SKM-1 treated with dmso at 0.1 percent for 144 hours (cell line): ENCODE results near the gene ARRDC4.

Experiments used
- DNase-seq: peaks from one replicate; lab custom pipeline; 2025; ENCODE audit not compliant: unreplicated experiment; lab: John Stamatoyannopoulos, UW

Gene ARRDC4, protein sequence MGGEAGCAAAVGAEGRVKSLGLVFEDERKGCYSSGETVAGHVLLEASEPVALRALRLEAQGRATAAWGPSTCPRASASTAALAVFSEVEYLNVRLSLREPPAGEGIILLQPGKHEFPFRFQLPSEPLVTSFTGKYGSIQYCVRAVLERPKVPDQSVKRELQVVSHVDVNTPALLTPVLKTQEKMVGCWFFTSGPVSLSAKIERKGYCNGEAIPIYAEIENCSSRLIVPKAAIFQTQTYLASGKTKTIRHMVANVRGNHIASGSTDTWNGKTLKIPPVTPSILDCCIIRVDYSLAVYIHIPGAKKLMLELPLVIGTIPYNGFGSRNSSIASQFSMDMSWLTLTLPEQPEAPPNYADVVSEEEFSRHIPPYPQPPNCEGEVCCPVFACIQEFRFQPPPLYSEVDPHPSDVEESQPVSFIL

DNA sequence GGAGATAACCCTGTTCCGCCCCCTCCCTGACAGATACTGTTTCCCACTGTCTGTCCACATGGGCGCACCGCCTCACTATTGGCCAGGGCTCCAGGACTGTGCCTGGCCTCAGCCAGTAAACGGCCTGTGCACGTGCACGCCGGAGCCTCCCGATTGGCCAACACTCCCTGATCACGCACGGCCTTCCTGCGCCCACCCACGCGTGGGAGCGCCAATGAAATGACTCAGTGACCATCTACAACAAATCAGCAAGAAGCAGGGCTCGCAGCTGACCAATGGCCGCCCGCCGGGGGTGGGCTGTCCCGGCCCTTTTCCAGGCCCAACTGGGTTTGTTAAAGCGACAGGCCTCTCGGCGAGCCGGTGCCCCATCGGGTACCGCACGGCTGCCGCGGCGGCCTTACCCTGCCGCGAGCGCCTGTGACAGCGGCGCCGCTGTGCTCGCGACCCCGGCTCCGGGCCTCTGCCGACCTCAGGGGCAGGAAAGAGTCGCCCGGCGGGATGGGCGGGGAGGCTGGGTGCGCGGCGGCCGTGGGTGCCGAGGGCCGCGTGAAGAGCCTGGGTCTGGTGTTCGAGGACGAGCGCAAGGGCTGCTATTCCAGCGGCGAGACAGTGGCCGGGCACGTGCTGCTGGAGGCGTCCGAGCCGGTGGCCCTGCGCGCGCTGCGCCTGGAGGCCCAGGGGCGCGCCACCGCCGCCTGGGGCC lies at the start of gene ARRDC4:
Gene ARRDC4, plus strand, starts transcription at position 340 of the 703 bp plus-strand sequence. Its CDS starts 159 bp downstream, at position 499.
- DNase-seq, result peak; percentile 98

DNA sequence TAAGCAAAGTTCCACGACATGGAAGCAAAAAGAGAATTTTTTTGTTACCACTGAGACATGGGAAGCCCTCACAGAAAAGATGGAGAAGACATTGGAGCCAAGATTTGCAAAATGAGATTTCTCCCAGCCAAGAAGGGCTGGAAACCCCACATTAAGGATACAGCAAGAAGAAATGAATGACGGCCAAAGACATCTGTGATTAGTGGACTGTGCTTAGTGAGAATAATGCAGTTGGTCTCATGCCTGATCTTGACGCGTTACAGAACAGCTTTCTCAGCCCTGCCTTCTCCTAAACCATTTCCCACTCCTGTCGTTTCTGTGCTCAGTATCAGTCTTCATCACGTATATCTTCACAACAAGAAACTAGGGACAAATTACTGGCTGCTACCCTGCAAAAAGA lies 45.8 kb upstream of the ARRDC4 start:
- no peak for DNase-seq

DNA sequence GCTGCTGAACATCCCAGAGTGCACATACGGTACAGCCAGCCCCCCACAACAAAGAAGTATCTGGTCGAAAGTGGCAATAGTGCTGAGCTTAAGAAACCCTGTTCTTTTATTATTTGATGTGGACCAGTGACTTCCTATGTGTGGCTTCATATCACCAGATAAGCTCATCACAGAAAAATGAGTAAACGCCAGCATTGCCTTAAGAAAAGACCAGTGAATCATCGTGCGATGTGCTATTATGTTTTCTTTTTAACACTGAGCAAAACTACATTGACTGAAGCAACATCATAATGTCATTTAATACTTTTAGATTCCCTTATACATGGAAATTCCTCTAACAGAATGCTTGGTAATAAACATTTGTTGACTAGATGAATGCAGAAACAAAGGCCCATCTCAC lies 45.2 kb upstream of the ARRDC4 start:
- DNase-seq, result no peak

DNA sequence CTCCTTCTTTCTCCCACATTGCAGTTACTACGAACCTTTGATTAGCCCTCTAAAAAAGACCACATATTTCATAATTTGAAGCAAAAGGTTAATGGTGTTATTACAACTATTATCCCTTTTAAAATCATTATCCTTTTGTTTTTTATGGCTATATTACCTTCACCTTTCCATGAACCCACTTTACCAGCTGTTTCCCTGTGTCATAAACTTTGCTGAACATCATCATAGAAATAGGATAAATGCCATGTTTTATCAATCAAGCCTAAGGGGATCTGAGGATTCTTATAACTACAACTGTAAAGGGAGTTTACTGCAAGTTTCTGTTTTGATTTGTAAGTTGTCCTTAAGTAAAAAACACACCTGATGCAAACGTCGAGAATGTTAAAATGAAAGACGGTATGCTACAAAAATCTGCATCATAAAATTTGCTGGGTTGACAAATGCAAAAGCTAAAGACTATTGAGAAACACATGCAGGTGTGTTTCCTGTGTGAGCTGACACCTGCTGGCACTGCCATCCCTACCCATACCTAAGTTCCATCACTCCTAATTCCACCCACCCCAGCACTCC lies 39.1 kb upstream of the ARRDC4 start:
- no peak for DNase-seq

DNA sequence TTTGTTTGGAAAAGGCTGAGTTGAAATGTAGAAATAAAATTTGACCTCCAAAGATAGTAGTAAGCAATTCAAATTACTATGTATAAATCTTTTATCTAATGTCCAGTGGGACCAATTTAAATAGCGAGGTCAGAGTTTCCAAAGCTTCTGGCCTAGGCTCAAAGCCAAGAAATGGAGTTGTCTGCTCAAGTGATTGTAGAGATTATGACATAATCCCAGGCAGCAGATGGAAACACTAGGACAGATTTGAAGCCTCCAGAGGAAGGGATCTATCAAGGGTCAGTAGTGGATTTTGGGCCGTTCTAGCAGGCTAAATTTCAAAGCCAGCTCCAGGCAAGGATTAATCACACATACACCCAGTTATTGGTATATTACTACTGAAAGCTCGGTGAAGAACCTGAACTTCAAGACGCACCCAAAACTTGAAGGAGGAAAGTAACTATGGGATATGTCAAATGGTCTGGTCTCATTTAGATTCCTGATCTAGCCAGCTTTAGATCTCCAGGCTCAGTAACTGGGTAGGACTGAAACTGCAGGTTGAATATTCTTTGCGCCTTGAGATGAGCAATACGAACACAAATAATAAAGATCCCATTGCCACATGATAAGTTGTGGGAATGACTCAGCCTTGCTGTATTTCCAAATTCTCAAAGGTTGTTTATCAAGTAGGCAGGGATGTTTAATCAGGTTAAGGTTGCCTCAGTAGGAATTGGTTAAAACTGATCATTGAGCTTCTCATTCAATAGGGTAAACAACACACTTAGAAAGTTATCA lies 30.9 kb upstream of the ARRDC4 start:
- no peak for DNase-seq

DNA sequence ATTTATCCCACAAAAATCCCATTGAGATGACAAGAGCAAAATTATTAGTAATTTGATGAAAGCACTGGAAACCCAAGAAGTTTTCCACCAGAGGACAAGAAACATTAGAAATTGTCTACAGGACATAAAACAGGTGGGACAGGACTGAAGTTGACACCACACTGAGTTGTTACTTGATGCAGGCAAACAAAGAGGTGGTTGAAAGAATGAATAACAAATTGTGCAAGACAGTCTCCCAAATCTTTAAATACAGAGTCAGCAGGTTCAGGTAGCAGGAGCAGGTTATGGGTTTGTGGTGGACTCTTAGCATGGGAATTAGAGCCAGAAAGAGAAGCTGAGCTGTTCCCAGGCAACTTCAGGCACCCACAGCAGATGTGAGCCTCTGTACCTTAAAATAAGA lies 30.3 kb upstream of the ARRDC4 start:
- no peak for DNase-seq

DNA sequence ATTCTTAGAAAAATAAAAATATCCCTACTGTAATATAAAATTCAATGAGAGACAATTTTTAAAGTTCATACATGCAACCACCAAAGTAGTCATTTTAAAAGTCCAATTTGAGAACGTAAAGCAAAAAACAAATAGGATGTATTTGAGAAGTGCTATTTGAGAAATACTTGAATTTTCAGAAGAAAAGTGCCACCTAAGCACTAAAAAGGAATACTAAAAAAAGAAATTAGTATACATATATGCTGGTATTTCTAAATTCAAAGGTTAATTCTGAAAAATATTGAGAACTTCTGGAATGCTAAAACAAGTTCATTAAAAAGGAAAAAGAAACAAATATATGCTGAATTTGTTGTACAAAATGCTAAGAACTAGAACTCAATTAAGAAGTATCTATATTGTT lies 29.2 kb upstream of the ARRDC4 start:
- no peak for DNase-seq

DNA sequence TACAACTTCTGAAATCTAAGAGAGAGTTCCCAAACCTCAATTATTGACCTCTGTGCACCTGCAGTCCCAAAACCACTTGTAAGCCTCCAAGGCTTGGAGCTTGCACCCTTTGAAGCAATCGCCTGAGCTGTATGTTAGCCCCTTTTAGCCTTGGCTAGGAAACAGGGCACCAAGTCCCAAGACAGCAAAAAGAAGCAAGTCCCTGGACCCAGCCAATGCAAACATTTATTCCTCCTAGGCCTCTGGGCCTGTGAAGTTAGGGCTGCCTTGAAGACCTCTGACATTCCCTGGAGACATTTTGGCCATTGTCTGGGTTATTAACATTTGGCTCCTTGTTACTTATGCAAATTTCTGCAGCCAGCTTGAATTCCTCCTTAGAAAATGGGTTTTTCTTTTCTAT lies 26.9 kb upstream of the ARRDC4 start:
- no peak for DNase-seq

DNA sequence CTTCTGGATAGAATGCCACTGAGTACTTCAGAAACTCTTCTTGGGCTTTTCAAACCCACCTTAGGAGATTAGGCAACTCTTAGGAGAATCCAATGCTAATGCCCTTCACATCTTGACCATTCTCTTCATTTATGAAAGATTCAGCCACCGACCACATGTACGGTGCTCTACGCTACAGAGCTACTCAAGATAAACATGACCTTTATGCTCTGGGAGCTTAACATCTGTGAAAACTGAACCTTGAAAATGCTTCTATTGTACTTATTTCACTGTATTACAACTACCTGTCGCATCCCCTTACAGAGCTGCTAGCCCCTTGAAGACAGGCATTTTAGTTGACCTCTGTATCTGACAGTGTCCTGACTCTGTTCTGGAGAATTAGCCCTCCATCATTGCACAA lies 19.5 kb upstream of the ARRDC4 start:
- no peak for DNase-seq

DNA sequence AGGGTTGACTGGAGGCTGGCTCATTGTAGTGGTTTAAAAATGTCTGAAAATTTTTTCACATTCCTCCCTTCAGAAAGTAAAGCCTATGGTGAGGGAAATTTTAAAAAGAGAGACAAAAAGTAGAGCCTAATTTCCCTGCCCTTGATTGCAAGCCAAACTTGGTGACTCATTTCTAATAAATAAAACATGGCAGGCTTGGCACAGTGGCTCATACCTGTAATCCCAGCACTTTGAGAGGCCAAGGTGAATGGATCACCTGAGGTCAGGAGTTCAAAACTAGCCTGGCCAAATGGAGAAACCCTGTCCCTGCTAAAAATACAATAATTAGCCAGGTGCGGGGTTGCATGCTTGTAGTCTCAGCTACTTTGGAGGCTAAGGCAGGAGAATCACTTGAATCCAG lies 18.9 kb upstream of the ARRDC4 start:
- no peak for DNase-seq

DNA sequence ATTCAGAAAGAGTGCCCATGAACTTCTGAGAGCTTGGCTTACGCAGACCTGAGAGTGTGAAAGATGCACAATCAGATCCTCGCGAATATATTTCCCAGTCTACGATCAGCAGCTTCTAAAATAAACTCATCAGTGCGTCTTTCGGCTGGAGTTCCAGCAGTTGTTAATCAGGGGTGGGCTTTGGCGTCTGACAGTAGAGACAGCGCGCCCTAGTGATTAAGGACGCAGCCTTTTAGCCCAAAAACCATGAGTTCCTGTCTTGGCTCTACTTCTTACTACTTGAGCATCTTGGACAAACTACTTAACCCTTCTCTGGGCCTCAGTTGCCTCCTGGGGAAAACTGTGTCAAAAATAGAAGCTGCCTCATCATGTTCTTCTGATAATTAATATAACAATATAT lies 15.8 kb upstream of the ARRDC4 start:
- no peak for DNase-seq

DNA sequence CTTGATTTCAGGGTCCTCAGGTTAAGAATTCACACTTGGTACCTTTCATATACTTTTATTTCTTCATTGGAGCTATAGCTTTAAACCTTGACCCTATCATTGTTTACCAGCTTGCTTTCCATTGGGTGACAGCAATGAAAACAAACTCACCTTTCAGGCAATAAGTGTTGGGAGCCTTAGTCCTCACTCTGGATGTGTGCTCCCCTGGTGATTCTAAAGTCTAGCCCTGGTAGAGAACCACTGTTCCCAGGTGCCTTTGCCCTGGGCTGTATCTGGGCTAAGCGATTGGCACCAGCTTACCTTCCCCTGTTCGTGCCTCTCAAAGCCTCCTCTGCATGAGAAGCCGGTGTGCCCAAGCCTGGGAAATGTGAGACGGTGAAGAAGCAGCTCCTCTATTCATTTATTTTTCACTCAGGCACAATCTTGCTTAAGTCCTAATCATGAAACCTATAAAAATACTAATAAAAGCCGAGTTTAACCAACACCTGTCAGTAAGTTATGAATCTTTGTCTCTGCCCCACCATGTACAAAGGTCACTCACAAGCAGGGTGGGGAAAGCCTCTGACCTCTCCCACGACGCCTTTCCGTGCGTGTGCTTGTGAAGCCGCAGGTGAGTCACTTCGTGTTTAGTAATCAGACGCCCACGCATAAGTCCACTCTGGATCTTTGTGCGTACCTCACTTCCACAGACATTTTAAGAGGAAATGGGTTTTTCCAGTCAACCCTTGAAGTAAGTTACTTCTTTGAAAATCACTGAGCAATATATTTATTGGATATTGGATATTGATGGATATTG lies 12.8 kb upstream of the ARRDC4 start:
- DNase-seq, result no peak

DNA sequence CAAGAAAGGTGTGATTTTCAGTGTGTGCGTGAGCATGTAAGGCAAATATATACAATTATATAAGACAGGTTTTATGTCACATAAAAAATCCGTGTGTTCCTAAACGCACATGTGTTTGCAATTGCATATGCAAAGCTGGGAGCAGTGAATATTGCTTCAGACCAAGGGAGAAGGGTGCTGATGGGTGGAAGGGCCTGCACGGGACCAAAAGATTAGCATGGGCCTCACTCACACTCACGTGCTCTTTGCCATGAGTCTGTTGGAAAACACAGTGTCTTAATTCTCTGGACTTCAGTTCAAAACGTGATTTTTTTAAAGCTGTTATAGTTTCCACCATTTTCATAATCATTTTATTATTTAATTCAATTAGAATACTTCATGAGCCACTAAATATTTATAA lies 7.2 kb upstream of the ARRDC4 start:
- no peak for DNase-seq

DNA sequence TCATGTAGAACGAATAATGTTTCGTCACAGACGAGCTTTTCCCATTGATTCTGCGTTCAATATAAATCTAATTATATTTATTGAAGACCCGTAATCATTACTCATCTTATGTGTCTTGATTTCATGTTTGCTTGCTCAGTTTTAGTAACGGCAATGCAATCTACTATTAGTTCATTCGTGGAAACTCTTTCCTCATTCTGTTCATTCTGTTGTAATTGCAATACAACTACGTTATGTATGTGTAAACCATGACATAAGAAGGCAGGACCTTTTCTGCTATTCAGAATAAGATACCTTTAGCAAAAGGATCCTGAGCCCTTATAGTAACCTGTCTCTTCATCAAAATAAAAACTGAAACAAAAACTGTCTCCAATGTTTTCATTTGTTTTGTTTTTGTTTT lies 6.8 kb upstream of the ARRDC4 start:
- DNase-seq, result no peak

DNA sequence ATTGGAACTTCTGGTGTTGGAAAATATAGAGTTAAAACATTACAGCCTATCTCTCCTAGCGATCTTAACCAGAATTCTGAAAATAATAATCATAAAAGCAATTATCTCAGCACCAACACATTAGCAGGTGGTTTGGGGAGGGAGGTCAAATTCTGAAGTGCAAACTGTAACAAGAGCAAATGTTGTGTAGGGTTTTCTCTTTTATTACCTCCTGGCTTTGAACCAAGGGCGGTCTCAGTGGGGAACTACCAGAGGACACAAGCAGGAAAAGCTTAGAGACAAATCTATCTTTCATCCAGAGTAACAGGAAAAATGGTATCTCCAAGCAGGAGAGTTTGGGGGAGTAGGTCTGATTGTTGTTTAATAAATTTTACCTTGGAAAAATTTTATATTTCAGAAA lies 5.5 kb upstream of the ARRDC4 start:
- no peak for DNase-seq

DNA sequence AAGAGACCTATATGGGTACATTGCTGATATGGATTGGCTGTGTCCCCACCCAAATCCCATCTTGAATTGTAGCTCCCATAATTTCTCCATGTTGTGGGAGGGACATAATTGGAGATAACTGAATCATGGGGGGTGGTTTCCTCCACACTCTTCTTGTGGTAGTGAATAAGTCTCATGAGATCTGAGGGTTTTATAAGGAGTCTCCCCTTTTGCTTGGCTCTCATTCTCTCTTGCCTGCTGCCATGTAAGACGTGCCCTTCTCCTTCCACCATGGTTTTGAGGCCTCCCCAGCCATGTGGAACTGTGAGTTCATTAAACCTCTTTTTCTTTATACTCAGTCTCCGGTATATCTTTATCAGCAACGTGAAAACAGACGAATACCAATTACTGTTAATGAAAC lies 5.0 kb upstream of the ARRDC4 start:
- no peak for DNase-seq

DNA sequence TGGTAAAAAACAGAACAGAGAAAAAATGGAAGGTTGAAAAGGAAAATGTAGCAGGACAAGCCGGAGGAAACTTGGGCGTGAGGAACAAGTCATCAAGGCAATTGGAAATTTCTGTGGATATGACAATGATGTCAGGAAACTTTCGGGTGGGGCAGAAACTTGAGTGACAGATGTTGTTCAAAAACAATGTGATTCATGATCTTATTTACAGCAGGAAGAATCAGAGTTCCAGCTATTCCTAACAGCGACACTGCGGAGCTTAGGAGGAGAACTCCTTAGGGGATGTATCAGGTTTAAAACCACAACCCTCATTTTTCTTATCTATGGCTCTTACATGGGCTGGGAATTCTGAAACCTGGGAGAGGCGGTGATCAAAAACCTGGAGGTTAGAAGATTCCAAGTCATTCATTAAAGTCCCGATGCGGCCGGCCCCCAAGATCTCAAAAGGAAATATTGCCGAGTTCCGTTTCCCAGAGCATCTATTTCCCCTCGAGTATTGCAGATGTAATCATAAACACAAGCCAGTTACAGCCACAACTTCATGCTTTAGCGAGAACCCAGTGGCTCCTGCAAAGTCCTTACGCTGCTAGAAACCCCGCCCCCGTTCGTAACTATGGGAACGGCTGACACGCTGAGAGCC lies 659 bp upstream of the ARRDC4 start:
- no peak for DNase-seq

DNA sequence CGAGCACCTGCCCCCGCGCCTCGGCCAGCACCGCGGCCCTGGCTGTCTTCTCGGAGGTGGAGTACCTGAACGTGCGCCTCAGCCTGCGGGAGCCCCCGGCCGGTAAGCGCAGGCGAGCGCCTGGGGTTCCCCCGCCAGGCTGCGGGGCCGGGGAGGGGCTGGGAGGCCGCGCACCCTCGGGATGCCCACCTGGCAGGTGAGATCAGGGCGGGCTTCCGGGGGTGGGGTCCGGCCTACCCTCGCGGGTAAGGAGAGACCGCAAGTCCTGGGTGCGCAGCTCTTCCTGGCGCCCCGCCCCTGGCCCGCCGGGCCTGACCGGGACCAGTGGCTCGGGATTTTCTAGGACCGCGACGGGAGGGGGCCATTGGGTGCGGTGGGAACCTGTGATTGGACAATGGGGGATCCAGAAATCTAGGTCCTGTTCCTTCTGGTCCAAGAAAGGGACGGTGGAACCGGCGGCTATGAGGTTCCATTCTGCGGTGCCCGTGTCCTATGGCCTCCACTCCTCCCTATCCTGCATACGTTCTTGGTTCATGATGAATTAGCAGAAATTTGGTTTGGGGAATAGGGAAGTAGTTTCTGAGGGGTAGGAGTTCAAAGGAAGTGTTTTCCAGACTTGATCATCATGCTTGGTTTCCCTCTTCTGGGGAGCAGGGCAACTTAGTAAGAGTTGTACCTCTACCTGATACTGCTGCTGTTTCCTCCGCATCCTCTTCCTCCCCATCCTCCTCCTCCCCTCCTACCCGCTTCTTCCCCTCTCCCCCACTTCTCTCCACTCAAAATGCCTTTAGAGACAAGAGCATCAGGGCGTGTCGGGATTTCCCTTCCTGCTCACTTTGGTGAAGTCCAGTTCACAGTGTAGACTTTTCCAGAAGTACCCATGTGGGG lies 808 bp downstream of the ARRDC4 start:
- no peak for DNase-seq

DNA sequence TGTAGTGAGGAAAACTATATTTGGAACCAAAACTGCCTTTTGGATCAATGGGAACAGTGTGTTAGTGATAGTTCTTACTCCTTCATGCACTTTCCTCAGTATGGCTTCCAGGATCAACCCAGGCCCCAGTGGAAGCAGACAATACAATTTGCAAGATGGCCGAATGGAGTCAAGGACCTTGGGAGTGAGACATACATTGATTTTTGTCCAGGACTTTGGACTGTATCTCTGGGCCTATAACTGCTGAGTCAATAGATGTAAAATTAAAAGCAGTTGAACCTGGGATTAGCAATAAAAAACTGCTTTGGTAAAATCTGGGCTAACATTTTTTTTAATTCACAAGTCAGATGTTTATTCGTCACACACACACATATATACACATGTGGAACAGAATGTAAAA lies 1.8 kb downstream of the ARRDC4 start:
- no peak for DNase-seq
